ENCODE results near the gene DMBX1. TPM values are rescaled to one million over a fixed set of nuclear protein-coding genes. Genes with fewer than 3 reads are reported as not detected.

DMBX1 gene
- total and polyA plus RNA-seq, 9 of the 15 experiments (the other 6 are each of a cell fraction or from before 2014, with no cell fraction given), result 0.25 to 4.3 (median 1.0) TPM

- no peak for TF ChIP-seq CHAMP1 (IDR thresholded peaks at IDR 0.05)
- no peak for TF ChIP-seq ZNF436 (CRISPR knock-in tag; IDR thresholded peaks at IDR 0.05)
- peak; percentile 46; the same call in 1 of the 2 replicates for TF ChIP-seq CC2D1A (IDR thresholded peaks at IDR 0.05)
- peak in 1 of 2 experiments; percentile 75; a peak in 2 of 4 replicates for TF ChIP-seq RCOR1 (IDR thresholded peaks at IDR 0.05; ENCODE audit: borderline replicate concordance in 1 of 2, low read depth in 2 of 2, low read length in 2 of 2)
- TF ChIP-seq CBX3 (IDR thresholded peaks at IDR 0.05; ENCODE audit: borderline replicate concordance in 1 of 2, low read length in 2 of 2), result 0 out of 3 replicates have a peak, but pooled peaks of 1 of the 2 experiments have one; percentile 25
- TF ChIP-seq MYC (IDR thresholded peaks at IDR 0.05; ENCODE audit: low read depth, low read length), result no peak
- TF ChIP-seq MYC (CRISPR knock-in tag; IDR thresholded peaks at IDR 0.05; ENCODE audit: borderline replicate concordance, low read depth), result no peak
- peak; percentile 80; the same call in 1 of the 2 replicates for TF ChIP-seq HDGF (IDR thresholded peaks at IDR 0.05)
- no peak for TF ChIP-seq NCOA1 (IDR thresholded peaks at IDR 0.05; ENCODE audit: low read depth)
- no peak for TF ChIP-seq TCF7 (IDR thresholded peaks at IDR 0.05; ENCODE audit: borderline replicate concordance)
- TF ChIP-seq KDM4B (IDR thresholded peaks at IDR 0.05; ENCODE audit: borderline replicate concordance in 2 of 2, low read depth in 1 of 2), result no peak
- TF ChIP-seq RAD21 (CRISPR knock-in tag; conservative IDR thresholded peaks at IDR 0.05 in 1 of 2, IDR thresholded peaks at IDR 0.05 in 1 of 2), result peak; percentile 56 to 81
- 0 out of 2 replicates have a peak, but pooled peaks have one; percentile 60 for TF ChIP-seq XRCC5 (IDR thresholded peaks at IDR 0.05; ENCODE audit: low read depth, low read length)
- TF ChIP-seq TEAD4 (IDR thresholded peaks at IDR 0.05; ENCODE audit: low read length), result no peak
- no peak for TF ChIP-seq TEAD4 (CRISPR knock-in tag; IDR thresholded peaks at IDR 0.05; ENCODE audit: borderline replicate concordance)
- TF ChIP-seq KLF1 (tag; IDR thresholded peaks at IDR 0.05), result no peak
- TF ChIP-seq JUND (IDR thresholded peaks at IDR 0.05; ENCODE audit: borderline replicate concordance, low read depth, low read length), result peak; percentile 43; the same call in 1 of the 2 replicates
- TF ChIP-seq JUND (tag; IDR thresholded peaks at IDR 0.05; ENCODE audit: borderline replicate concordance, low read depth, low read length), result no peak; the same call in 2 of the 3 replicates
- peak; percentile 57; the same call in 1 of the 2 replicates for TF ChIP-seq ZNF592 (IDR thresholded peaks at IDR 0.05)
- TF ChIP-seq ZNF583 (CRISPR knock-in tag; IDR thresholded peaks at IDR 0.05), result no peak
- peak; percentile 39; the same call in 1 of the 2 replicates for TF ChIP-seq CTBP1 (IDR thresholded peaks at IDR 0.05; ENCODE audit: borderline replicate concordance)
- TF ChIP-seq SMARCA5 (IDR thresholded peaks at IDR 0.05), result no peak
- TF ChIP-seq SPI1 (IDR thresholded peaks at IDR 0.05; ENCODE audit: borderline replicate concordance, low read depth, low read length), result no peak
- peak; percentile 19; the same call in 1 of the 2 replicates for TF ChIP-seq EP300 (IDR thresholded peaks at IDR 0.05; ENCODE audit: low read length)
- TF ChIP-seq RB1 (IDR thresholded peaks at IDR 0.05; ENCODE audit: low read depth), result 0 out of 2 replicates have a peak, but pooled peaks have one; percentile 22
Observed at GRCh38 chr1:46487818-46488218, 1.8 kb upstream of the DMBX1 start (continued).
